IMR-90 (cell line): Measurements from ENCODE around the gene SMARCA2. TPM values are rescaled to one million over a fixed set of nuclear protein-coding genes. Genes with fewer than 3 reads are reported as not detected.

ENCODE experiments used
- ATAC-seq: fragments of 200-7000 bp; cut with Tn5 transposase; 2 replicates; pipeline ENCODE4 v1.9.1; 2020; ENCODE audit warnings: low read depth, mild to moderate bottlenecking, moderate library complexity
- BruUV-seq: library from RNA; stranded (reverse); fragments of 400-500 nt; replicated peaks from 2 replicates; lab custom pipeline; 2021; lab: Mats Ljungman, UMichigan
- CTCF ChIA-PET: fragments of 300-600 bp; formaldehyde crosslinking; extraction: SDS; loops from one replicate; lab custom pipeline; 2021; ENCODE audit warnings: antibody characterized with exemption; lab: Yijun Ruan, JAX
- POLR2A ChIA-PET: fragments of 300-600 bp; sonication (Branson Sonifier 250); formaldehyde crosslinking; loops from one replicate; lab custom pipeline; 2022; ENCODE audit warnings: antibody characterized with exemption; ENCODE audit not compliant: unreplicated experiment; lab: Charles Lee
- DNase-seq: peaks from one replicate; pipeline ENCODE4 v3.0.0; 2013
- H2AFZ ChIP-seq: replicated peaks from 2 replicates; pipeline ENCODE3; 2013; ENCODE audit warnings: low read length, mild to moderate bottlenecking; ENCODE audit not compliant: poor library complexity
- H2AK5ac ChIP-seq: 2 replicates; pipeline ENCODE4 v1.6.1; 2013; ENCODE audit warnings: low read depth, low read length, inconsistent platforms
- H2AK9ac ChIP-seq: replicated peaks from 2 replicates; pipeline ENCODE3; 2013; ENCODE audit warnings: mild to moderate bottlenecking, low read depth, low read length, moderate library complexity; ENCODE audit not compliant: poor library complexity
- H2BK120ac ChIP-seq: 2 replicates; pipeline ENCODE4 v1.6.1; 2013; ENCODE audit warnings: low read depth, low read length, inconsistent platforms
- H2BK15ac ChIP-seq: 3 replicates; pipeline ENCODE4 v1.6.1; 2013; ENCODE audit warnings: low read depth, low read length, inconsistent platforms
- H2BK20ac ChIP-seq: 2 replicates; pipeline ENCODE4 v1.6.1; 2013; ENCODE audit warnings: low read depth, mild to moderate bottlenecking, inconsistent platforms, low read length, moderate library complexity
- H2BK5ac ChIP-seq: 2 replicates; pipeline ENCODE4 v1.6.1; 2013; ENCODE audit warnings: mild to moderate bottlenecking, low read depth, low read length, inconsistent platforms; ENCODE audit not compliant: poor library complexity, severe bottlenecking
- H3K14ac ChIP-seq: replicated peaks from 2 replicates; pipeline ENCODE4 v1.6.1; 2013; ENCODE audit warnings: low read depth, low read length, inconsistent platforms
- H3K18ac ChIP-seq: 2 replicates; pipeline ENCODE4 v1.6.1; 2013; ENCODE audit warnings: low read depth, low read length, control low read depth
- H3K23ac ChIP-seq: 2 replicates; pipeline ENCODE4 v1.6.1; 2013; ENCODE audit warnings: low read depth, low read length, inconsistent platforms
- H3K27ac ChIP-seq: 2 replicates; pipeline ENCODE4 v1.5.1; 2013; ENCODE audit warnings: mild to moderate bottlenecking, control low read depth, low read length; ENCODE audit not compliant: insufficient read depth
- H3K27me3 ChIP-seq: 2 replicates; pipeline ENCODE4 v1.6.1; 2013; ENCODE audit warnings: low read length; ENCODE audit not compliant: control insufficient read depth, insufficient read depth
- H3K36me3 ChIP-seq: 2 replicates; pipeline ENCODE4 v1.6.1; 2013; ENCODE audit warnings: low read length, mixed read lengths; ENCODE audit not compliant: control insufficient read depth, insufficient read depth
- H3K4ac ChIP-seq: 2 replicates; pipeline ENCODE4 v1.6.1; 2013; ENCODE audit warnings: low read depth, low read length, inconsistent platforms
- H3K4me1 ChIP-seq: 2 replicates; pipeline ENCODE4 v1.6.1; 2013; ENCODE audit warnings: low read length, mixed read lengths; ENCODE audit not compliant: control insufficient read depth, insufficient read depth
- H3K4me2 ChIP-seq: 2 replicates; pipeline ENCODE4 v1.6.1; 2013; ENCODE audit warnings: low read depth, mild to moderate bottlenecking, control low read depth, low read length, moderate library complexity
- H3K4me3 ChIP-seq: 2 replicates; pipeline ENCODE4 v1.5.1; 2013; ENCODE audit warnings: low read depth, mild to moderate bottlenecking, control low read depth, low read length, moderate library complexity; ENCODE audit not compliant: insufficient read depth
- H3K56ac ChIP-seq: 2 replicates; pipeline ENCODE4 v1.6.1; 2013; ENCODE audit warnings: low read length, inconsistent platforms; ENCODE audit not compliant: insufficient read depth; ENCODE audit errors: extremely low read depth
- H3K79me1 ChIP-seq, 2 experiments: 2 replicates each; pipeline ENCODE4 v1.6.1; 2013; ENCODE audit warnings: low read length in 2 of 2, inconsistent platforms in 1 of 2, low read depth in 1 of 2
- H3K9ac ChIP-seq: 2 replicates; pipeline ENCODE4 v1.6.1; 2013; ENCODE audit warnings: low read depth, low read length, control low read depth
- H3K9me1 ChIP-seq: 2 replicates; pipeline ENCODE4 v1.6.1; 2013; ENCODE audit warnings: low read length, inconsistent platforms; ENCODE audit not compliant: insufficient read depth
- H3K9me3 ChIP-seq: 2 replicates; pipeline ENCODE4 v1.6.1; 2013; ENCODE audit warnings: low read length; ENCODE audit not compliant: control insufficient read depth, insufficient read depth
- H4K20me1 ChIP-seq: 2 replicates; pipeline ENCODE4 v1.6.1; 2013; ENCODE audit warnings: low read length, inconsistent platforms; ENCODE audit not compliant: insufficient read depth
- H4K5ac ChIP-seq: 2 replicates; pipeline ENCODE4 v1.6.1; 2013; ENCODE audit warnings: mild to moderate bottlenecking, low read depth, low read length, control low read depth
- H4K8ac ChIP-seq, 2 experiments: 2 replicates each; pipeline ENCODE4 v1.6.1; 2013; ENCODE audit warnings: low read depth in 2 of 2, low read length in 2 of 2, control low read depth in 1 of 2, inconsistent platforms in 1 of 2
- H4K91ac ChIP-seq: 2 replicates; pipeline ENCODE4 v1.6.1; 2013; ENCODE audit warnings: low read depth, low read length, inconsistent platforms; ENCODE audit not compliant: insufficient read depth
- BHLHE40 ChIP-seq: fragments of 150-350 bp; IDR thresholded peaks from 2 replicates; pipeline ENCODE4 v1.6.1; 2016; ENCODE audit warnings: mild to moderate bottlenecking, low read depth, low read length
- CTCF ChIP-seq: conservative IDR thresholded peaks from 2 replicates; pipeline ENCODE4 v1.5.1; 2012; ENCODE audit warnings: mild to moderate bottlenecking, low read depth, low read length, improper control_type of control experiment
- ELK1 ChIP-seq: fragments of 150-350 bp; IDR thresholded peaks from 2 replicates; pipeline ENCODE4 v1.6.1; 2016; ENCODE audit warnings: low read depth, mild to moderate bottlenecking, low read length, moderate library complexity, borderline replicate concordance
- FOS ChIP-seq: fragments of 150-350 bp; IDR thresholded peaks from 2 replicates; pipeline ENCODE4 v1.6.1; 2016; ENCODE audit warnings: low read depth, low read length
- MXI1 ChIP-seq: IDR thresholded peaks from 2 replicates; pipeline ENCODE4 v1.6.1; 2012; ENCODE audit warnings: low read depth, mild to moderate bottlenecking, low read length, moderate library complexity, borderline replicate concordance
- POLR2A ChIP-seq: IDR thresholded peaks from 2 replicates; pipeline ENCODE4 v1.6.1; 2012; ENCODE audit warnings: mild to moderate bottlenecking, low read depth, low read length
- SMC3 ChIP-seq: fragments of 150-350 bp; IDR thresholded peaks from 2 replicates; pipeline ENCODE4 v1.6.1; 2016; ENCODE audit warnings: low read depth, mild to moderate bottlenecking, antibody characterized with exemption, low read length, moderate library complexity
- WGBS, 2 experiments: methylation state at CpG; one replicate each; pipeline versions ENCODE4 v1.1.5 to v1.1.7; 2013; ENCODE audit warnings: missing lambda C conversion rate in 2 of 2; ENCODE audit not compliant: insufficient read length in 1 of 2; ENCODE audit errors: extremely low coverage in 2 of 2; 5-methylcytosine and 5-hydroxymethylcytosine counted together
- dilution Hi-C: fragments of 300-500 bp; cut with HindIII; formaldehyde crosslinking; loops from one replicate; pipeline ENCODE4 v1.14.3; 2018; ENCODE audit warnings: low sequenced_read_pairs; ENCODE audit not compliant: unreplicated experiment
- in situ Hi-C: fragments of 300-500 bp; cut with MboI; formaldehyde crosslinking; loops from 3 replicates; pipeline ENCODE4 v1.14.3; 2019; ENCODE audit warnings: low sequenced_read_pairs, inconsistent platforms, mixed read lengths
- intact Hi-C: fragments of 100-400 bp; cut with micrococcal nuclease; formaldehyde crosslinking; loops from 2 replicates; pipeline ENCODE4 v1.10.0; 2022
- polyA plus RNA-seq, 3 experiments: library from polyadenylated mRNA; depleted of rRNA; stranded (reverse); fragments of >200 nt; gene quantifications; 2 replicates each; pipeline ENCODE4 v1.2.3, GENCODE V29; 2012; ENCODE audit warnings: low replicate concordance in 1 of 3
- total RNA-seq: library from RNA; depleted of rRNA; stranded (reverse); fragments of >200 nt; gene quantifications from 2 replicates; pipeline ENCODE4 v1.2.3, GENCODE V29; 2012

SMARCA2 gene
- total and polyA plus RNA-seq, 2 of the 4 experiments (the other 2 are of a cell fraction) = 25.3 to 26.7 TPM

DNA sequence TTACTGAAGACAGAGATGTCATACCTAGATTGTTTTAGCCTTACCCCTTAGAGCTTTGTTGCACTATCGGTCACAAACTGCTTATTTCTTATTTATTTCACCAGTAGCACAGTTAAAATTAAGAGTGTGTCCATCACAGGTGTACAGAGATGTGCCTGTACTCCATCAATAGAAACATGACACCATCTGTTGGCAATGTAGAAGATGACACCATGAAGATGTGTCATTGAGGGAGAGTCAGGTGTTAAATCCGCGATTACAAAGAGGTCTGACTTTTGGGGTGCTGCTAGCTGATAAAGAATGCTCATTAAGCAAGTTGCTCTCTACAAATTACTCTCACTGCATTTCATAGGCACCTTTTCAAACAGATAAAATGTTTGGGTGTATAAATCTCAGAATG is 164.4 kb downstream of the SMARCA2 start:
- in situ Hi-C loops = no loop called here

More for the DNA sequence above, 164.4 kb downstream of the SMARCA2 start:
- no peak overlapping the region for H2BK15ac ChIP-seq
- H3K56ac ChIP-seq = no peak overlapping the region
- H3K9me3 ChIP-seq = no peaks in the 10 kb centered on the region
- H4K8ac ChIP-seq = no peak overlapping the region
- H3K4ac ChIP-seq = no peak overlapping the region
- no peak overlapping the region for H3K23ac ChIP-seq
- intact Hi-C loops = no loop called here
- H3K27ac ChIP-seq = no peak overlapping the region
- H3K14ac ChIP-seq = no peak overlapping the region
- peaks cover 3% of the 10 kb centered on the region for H3K4me1 ChIP-seq
- H2AK9ac ChIP-seq = no peak overlapping the region
- no peak overlapping the region for H2BK5ac ChIP-seq
- H4K5ac ChIP-seq = no peak overlapping the region
- no peaks in the 10 kb centered on the region; a peak in 1 of 4 replicates for H3K79me1 ChIP-seq
- H3K18ac ChIP-seq = no peak overlapping the region
- DNase-seq (no peak), ATAC-seq (no peak)
- H3K4me2 ChIP-seq = no peak overlapping the region
- WGBS, 2 experiments = no CpG with 5 or more reads among the region's 3 CpGs
- no peak overlapping the region for H3K9ac ChIP-seq
- H3K27me3 ChIP-seq = no peaks in the 10 kb centered on the region
- POLR2A ChIA-PET = no interaction called here
- CTCF ChIA-PET = no interaction called here
- H2AFZ ChIP-seq = no peak overlapping the region
- H2AK5ac ChIP-seq = no peak overlapping the region
- no peaks in the 10 kb centered on the region for H3K36me3 ChIP-seq
- H2BK20ac ChIP-seq = no peak overlapping the region; the same call in 1 of the 2 replicates
- dilution Hi-C loops = no loop called here
- BruUV-seq = no TSS peak
- H3K9me1 ChIP-seq = no peaks in the 10 kb centered on the region; the same call in 1 of the 2 replicates
- no peak overlapping the region for H3K4me3 ChIP-seq
- TF ChIP-seq CTCF (no peak), ELK1 (no peak), BHLHE40 (no peak), POLR2A (no peak), FOS (no peak), SMC3 (no peak), MXI1 (no peak)
- H4K91ac ChIP-seq = no peak overlapping the region
- H2BK120ac ChIP-seq = no peak overlapping the region
- H4K20me1 ChIP-seq = no peaks in the 10 kb centered on the region
